Activated CD4-positive, alpha-beta T cell treated with anti-CD3 and anti-CD28 coated beads, Interleukin-2, amount 50 U/mL, for 24 hours (primary cell): ENCODE measurements around the gene PGBD5.
"Not testable (repeated sequence)": the region's sequence is repeated elsewhere in the genome, so short reads cannot be mapped to it uniquely, and the experiment has no call there.

ENCODE experiments used
- DNase-seq, 2 donors: peaks; one replicate each; pipeline ENCODE4 v3.0.0-alpha.2; 2020; ENCODE audit warnings: low read depth in 1 of 2, low spot score in 1 of 2

PGBD5 gene, protein sequence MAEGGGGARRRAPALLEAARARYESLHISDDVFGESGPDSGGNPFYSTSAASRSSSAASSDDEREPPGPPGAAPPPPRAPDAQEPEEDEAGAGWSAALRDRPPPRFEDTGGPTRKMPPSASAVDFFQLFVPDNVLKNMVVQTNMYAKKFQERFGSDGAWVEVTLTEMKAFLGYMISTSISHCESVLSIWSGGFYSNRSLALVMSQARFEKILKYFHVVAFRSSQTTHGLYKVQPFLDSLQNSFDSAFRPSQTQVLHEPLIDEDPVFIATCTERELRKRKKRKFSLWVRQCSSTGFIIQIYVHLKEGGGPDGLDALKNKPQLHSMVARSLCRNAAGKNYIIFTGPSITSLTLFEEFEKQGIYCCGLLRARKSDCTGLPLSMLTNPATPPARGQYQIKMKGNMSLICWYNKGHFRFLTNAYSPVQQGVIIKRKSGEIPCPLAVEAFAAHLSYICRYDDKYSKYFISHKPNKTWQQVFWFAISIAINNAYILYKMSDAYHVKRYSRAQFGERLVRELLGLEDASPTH

DNA sequence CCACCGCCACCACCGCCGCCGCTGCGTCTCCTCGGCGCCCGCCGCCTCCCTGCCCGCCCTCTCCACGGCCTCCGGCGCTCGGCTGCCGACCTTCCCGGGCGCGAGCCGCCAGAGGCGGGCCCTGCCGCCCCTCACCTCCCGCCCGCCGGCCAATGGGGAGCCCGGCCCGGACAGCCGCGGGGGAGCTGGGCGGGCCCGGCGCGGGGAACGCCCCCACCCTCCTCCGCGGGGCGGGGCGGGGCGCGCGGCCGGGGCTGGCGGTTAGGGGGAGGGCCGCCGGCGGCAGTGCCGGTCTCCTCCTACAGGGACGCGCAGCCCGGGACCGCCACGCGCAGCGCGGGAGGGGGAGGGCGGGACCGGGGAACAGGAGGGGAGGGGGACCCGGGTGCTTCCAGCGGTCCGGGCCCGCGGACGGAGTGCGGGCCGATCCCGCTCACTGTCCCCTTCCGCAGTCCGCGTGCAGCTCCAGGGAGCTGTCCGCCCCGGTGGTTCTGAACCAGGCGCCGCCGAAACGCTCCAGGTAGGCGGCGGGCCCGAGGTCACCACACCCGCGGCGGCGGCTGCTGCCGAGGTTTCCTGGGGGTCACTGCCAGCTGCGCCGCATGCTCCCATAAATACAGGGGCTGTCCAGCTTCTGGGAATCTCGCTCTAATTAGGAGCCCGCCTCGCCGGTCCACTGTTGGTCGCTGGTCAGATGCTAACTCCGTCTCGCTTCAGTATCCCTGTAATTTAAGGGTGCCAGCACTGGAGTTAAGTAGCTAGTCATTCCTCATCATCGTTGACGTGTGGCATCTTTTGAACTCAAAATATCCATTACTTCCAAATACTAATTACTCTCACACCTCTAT lies at the start of gene PGBD5:
PGBD5 (minus strand) TSS at position 87 of the 848 bp plus-strand sequence. CDS start 404 bp downstream, outside the sequence.
- peak; percentile 30 to 35 for DNase-seq

- DNase-seq, result not testable (repeated sequence)
These were observed 48.8 kb upstream of the PGBD5 start for GRCh38 chr1:230474924-230475323.

DNA sequence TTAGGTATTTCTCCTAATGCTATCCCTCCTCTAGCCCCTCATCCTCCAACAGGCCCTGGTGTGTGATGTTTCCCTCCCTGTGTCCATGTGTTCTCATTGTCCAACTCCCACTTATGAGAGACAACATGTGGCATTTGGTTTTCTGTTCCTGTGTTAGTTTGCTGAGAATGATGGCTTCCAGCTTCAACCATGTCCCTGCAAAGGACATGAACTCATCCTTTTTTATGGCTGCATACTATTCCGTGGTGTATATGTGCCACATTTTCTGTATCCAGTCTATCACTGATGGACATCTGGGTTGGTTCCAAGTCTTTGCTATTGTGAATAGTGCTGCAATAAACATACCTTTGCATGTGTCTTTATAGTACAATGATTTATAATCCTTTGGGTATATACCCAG lies 44.6 kb upstream of the PGBD5 start:
- DNase-seq, result not testable (repeated sequence)

DNA sequence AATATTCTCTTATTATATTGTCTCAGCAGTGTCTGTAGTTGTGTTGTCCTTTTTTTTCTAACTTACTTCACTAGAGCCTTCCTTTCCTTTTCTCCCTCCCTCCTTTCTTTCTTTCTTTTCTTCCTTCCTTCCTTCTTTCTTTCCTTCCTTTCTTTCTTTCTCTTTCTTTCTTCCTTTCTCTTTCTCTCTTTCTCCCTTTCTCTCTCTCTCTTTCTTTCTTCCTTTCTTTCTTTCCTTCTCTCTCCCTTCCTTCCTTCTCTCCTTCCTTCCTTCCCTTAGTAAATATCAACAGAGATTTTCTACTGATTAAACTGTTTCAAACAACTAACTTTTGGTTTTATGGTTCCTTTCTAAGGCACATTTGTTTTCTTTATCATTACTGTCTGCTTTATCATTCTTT lies 43.1 kb upstream of the PGBD5 start:
- no peak for DNase-seq

DNA sequence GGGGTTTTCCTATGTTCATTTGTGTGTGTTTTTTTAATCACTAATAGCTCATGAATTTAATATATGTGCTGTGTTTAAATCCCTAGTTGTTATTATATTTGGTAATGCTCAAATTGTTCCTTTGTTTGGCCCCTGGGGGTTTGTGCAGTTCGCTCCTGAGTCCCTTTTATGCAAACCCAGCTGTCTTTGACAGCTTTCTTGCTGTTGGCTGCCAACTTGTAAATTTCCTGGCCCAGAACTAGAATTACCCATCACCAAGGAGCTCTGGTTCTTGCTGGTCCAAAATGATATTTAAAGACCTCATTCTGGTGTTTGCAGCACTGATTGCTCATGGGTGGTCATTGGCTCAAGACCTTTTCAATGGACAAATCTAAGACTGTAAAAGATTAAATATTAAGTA lies 39.6 kb upstream of the PGBD5 start:
- no peak for DNase-seq

DNA sequence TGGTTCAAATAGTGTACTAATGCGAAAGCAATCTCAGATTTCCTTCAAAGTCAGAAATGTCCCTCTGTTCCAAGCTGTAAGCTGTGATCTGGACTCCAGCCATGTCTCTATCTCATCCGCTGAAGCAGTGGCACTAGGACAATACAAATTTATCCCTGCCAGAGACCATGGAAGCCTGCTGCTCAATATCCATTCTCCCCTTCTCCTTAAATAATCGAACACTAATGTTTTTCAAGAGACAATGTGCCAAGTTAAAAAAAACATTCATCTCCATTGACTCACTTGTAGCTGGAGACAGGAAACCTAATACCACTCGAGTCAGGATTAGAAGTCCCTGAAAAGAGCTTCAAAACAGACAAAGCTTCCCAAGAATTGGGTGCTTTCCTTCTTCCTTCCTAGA lies 38.5 kb upstream of the PGBD5 start:
- no peak for DNase-seq

GRCh38 chr1:230463760-230464159 lies 37.6 kb upstream of the PGBD5 start:
- DNase-seq, result no peak

GRCh38 chr1:230463326-230463725 lies 37.2 kb upstream of the PGBD5 start:
- no peak for DNase-seq

- DNase-seq, result no peak
These were observed 33.3 kb upstream of the PGBD5 start for GRCh38 chr1:230459465-230459864.

- no peak for DNase-seq
These were observed 32.4 kb upstream of the PGBD5 start for GRCh38 chr1:230458509-230458908.

DNA sequence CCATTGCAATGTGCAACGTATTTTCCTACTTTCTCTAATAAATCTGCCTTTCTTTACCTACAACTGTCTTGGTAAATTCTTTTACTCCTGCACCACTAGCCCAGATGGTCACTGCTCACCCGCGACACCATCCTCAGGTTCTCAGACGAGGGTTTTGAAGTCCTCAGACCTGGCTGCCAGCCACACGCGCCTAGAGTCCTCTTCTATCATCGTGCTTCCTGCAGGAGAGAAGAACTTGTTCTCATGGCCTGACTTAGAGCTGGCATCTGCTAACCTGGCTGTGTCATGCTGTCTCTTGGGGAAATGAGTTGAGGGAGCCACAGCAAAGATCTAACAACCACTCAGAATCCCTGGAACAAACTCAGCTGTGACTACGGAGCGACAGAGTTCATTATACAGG lies 30.3 kb upstream of the PGBD5 start:
- no peak for DNase-seq

DNA sequence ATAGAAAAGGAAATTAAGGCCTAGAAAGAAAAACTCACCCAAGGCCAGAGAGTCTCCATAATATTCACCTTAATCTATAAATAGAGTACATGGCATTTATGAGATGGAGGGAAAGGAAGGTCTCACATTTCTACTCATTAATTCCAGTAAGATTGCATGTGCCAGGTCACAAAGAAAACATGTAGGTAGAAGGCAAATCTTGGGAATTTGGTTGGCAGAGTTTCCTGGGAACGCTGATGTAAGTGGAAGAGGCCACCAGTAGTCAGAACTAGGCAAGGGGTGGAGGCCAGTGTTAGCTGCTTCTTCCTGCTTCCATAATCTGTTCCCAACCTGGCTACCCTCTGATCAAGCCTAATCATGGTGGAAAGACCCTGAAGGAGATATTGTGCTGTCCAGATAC lies 29.2 kb upstream of the PGBD5 start:
- no peak for DNase-seq

- no peak for DNase-seq
These were observed 27.2 kb upstream of the PGBD5 start for GRCh38 chr1:230453377-230453776.

DNA sequence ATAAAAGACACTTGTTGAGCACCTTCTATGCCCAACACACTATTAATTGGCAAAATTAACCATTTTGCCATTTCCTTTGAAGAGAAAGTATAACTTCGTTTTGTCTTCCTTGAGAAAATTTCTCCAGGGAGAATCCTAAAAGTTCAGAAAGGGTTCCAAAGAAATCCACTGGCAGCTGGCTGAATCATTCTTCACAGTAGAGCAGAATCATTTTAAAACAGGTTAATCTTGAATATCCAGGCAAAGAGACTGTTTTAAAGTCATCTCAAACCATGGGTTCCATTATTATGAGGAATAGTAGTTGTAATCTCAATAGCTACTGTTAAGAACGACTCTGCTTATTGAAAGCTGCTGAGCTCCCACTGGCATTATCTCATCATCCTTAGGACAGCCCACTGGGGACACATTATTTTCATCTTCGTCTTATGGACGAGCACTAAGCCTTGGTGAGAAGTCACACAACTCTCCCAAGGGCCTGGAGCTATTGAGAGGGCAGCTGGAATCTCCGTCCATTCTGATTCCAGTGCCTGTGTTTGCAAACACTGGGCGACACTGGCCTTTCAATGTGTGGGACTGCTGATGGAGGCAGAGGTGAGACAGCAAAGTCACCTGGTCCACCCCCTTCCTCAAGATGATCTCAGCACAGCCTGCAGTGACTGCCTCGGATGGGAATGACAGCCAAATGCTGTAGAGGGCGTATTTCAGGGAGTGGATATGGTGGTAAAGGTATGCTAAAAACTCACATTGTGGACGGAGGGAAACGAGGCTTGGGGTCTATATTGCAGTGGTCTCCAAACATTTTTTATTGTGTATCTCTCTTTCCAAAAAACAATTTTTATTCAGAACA lies 15.3 kb upstream of the PGBD5 start:
- DNase-seq, result no peak

- DNase-seq, result no peak
These were observed 9.0 kb upstream of the PGBD5 start for GRCh38 chr1:230435108-230435507.

- DNase-seq, result no peak
These were observed 5.4 kb upstream of the PGBD5 start for GRCh38 chr1:230431527-230431926.

GRCh38 chr1:230430499-230430898 lies 4.4 kb upstream of the PGBD5 start:
- DNase-seq, result no peak

GRCh38 chr1:230429067-230429735 lies 3.1 kb upstream of the PGBD5 start:
- no peak for DNase-seq

- no peak for DNase-seq
These were observed 1.8 kb upstream of the PGBD5 start for GRCh38 chr1:230427981-230428380.

- no peak for DNase-seq
These were observed 1.2 kb upstream of the PGBD5 start for GRCh38 chr1:230427094-230427876.
